GM12874 (cell line): ENCODE results near the gene TADA3.

ENCODE experiments used
- CTCF ChIP-seq: IDR thresholded peaks from 2 replicates; pipeline ENCODE4 v1.5.1; 2011; ENCODE audit warnings: low read depth, mild to moderate bottlenecking, control low read depth, low read length, moderate library complexity; ENCODE audit not compliant: insufficient read depth

Gene TADA3

GRCh38 chr3:9781978-9782603, 10.2 kb downstream of the TADA3 start:
- no peak for TF ChIP-seq CTCF

GRCh38 chr3:9781551-9781950, 10.7 kb downstream of the TADA3 start:
- no peak for TF ChIP-seq CTCF

DNA sequence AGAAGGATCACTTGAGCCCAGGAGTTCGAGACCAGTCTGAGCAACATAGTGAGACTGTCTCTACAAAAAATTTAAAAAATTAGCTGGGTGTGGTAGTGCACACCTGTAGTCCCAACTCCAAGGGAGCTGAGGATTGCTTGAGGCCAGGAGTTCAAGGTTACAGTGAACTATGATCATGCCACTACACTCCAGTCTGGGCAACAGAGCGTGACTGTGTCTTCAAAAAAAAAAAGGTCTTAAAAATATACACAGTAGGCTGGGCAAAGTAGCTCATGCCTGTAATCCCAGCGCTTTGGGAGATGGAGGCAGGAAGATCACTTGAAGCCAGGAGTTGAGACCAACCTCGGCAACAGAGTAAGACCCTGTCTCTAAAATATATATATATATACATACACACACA, 11.4 kb downstream of the TADA3 start:
- TF ChIP-seq CTCF: no peak

- no peak for TF ChIP-seq CTCF
Measured at GRCh38 chr3:9780458-9780812, 11.8 kb downstream of the TADA3 start.

- no peak for TF ChIP-seq CTCF
Measured at GRCh38 chr3:9779721-9780457, 12.4 kb downstream of the TADA3 start.

GRCh38 chr3:9779075-9779593, 13.1 kb downstream of the TADA3 start:
- TF ChIP-seq CTCF: no peak

DNA sequence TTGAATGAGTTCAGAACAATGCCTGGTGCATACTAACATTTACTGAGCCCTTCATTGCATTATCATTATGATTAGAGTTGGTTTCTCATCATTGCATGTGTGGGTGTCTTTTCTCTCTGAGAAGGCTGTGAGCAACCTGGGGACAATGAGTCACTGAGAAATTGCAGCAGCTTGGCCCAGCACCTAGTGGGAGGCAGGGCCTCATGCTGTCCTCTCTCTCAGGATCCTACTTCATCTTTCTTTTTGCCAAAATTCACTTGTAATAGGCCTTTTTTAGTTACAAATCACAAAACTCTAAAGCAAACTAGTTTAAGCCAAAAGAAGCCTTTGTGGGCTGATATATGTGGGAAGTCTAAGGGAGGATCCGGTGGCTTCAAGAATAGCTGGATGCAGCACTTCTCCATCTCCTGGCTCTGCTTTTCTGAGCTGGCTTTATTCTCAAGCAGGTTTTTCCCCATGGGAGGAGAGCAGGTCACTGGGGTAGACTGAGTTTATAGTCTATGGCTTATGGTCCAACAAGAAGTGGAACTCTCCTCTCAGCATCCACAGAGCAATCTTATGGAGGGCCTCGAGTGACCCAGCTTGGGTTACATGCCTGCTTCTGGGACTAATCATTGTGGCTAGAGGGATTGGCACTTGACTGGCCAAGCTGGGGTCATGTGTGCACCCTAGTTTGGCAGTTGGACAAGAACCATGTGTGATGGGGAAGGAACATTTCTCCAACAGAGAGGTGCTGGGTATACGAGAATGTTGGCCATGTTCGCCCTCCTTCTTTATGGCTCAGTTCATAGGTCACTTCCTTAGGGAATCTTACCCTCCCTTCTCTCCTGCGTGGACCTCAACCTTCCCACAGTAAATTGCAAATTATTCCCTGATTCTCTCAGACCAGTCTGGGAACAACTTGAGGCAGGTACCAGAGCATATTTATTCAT, 13.9 kb downstream of the TADA3 start:
- TF ChIP-seq CTCF: no peak
